Astrocyte of the cerebellum (primary cell): ENCODE measurements around the gene RPL22.

ENCODE experiments used
- DNase-seq: peaks from one replicate; pipeline ENCODE4 v3.0.0-alpha.2; 2011; ENCODE audit warnings: low read depth
- H3K4me3 ChIP-seq: 2 replicates; pipeline ENCODE4 v1.5.1; 2011; ENCODE audit warnings: mild to moderate bottlenecking, low read depth, low read length, moderate library complexity
- in situ Hi-C: cut with HindIII; loops from 2 replicates; pipeline ENCODE4 v1.10.0; 2017; ENCODE audit warnings: low sequenced_read_pairs
- TF ChIP-seq, protein P1 (sequence below): IDR thresholded peaks from 2 replicates; pipeline ENCODE4 v1.5.1; 2012; ENCODE audit warnings: low read length, low read depth, moderate library complexity, mild to moderate bottlenecking; ENCODE audit errors: missing control alignments

The RPL22 gene

DNA sequence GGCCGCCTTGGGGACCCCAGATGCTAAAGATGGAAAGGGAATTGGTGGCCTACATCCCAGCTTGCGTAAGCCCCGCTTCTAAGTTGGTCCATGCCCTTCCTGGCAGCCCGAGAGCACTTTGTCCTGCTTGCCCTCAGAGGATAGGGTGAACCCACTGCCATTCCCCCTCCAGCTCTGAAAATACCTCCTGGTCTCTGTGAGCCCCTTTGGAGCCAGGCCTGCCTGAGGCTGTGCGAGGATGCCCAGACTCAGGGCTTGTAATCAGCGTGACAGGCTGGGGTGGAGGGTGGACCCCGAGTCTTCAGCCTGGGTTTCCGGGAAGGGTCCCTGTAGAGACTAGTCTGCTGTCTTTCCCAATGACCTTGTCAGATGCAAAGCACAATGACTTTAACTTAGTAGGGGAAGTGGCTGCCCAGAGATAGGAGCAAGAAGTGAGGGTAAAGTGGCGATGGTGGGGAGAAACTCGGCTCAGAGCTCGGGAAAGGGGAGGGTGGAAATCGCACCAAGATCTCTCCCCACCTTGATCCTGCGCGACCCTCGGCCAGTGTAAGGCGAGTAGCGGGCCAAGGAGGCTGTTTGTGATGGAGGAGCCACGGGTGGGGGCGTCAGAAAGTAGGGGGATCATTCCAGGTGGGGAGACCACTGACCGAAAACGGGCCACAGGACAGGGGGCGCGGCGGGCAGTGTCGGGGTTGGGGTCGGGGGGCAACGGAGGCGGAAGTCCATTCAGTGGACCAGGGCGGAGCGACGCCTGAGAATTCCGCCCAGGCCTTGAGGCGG, 41.9 kb upstream of the RPL22 start:
- H3K4me3 ChIP-seq = peak overlapping the region; percentile 15
- TF ChIP-seq, protein P1, sequence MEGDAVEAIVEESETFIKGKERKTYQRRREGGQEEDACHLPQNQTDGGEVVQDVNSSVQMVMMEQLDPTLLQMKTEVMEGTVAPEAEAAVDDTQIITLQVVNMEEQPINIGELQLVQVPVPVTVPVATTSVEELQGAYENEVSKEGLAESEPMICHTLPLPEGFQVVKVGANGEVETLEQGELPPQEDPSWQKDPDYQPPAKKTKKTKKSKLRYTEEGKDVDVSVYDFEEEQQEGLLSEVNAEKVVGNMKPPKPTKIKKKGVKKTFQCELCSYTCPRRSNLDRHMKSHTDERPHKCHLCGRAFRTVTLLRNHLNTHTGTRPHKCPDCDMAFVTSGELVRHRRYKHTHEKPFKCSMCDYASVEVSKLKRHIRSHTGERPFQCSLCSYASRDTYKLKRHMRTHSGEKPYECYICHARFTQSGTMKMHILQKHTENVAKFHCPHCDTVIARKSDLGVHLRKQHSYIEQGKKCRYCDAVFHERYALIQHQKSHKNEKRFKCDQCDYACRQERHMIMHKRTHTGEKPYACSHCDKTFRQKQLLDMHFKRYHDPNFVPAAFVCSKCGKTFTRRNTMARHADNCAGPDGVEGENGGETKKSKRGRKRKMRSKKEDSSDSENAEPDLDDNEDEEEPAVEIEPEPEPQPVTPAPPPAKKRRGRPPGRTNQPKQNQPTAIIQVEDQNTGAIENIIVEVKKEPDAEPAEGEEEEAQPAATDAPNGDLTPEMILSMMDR = no peak
- in situ Hi-C loops = no loop called here
- no peak for DNase-seq

DNA sequence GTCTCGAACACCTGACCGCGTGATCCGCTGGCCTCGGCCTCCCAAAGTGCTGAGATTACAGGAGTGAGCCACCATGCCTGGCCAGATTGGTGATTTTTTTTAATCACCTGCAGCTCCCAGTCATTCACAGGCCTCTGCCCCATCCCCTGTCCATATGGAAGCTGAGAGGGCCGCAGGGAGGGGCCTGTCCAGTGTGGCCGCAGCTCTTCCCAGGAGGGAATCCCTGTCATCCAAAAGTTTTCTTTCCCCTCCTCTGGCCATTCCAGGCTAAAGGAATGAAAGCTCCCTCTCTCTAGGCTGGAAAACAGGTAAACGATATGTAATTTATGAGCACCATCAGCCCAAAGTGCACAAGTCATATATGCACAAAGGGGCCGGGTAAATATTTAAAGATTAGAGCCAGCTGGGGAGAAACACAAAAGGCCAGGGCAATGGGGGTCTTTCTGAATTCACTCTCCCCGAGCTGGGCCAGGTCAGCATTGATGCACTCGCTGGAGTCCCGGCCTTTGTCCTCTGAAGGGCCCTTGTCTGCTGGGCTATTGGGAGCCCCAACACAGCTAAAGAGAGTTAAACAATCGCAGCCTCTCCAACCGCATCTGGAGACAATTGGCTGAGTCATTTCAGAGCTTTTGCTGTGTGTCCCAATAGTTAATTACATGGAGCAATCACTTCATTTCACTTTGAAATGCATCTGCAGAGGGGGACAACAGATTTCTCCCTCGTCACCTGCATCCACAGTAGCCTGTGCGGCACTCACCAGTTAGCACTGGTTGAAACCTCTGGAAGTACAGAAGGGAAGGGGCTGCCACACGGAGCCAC, 40.8 kb upstream of the RPL22 start:
- in situ Hi-C loops = no loop called here
- TF ChIP-seq, protein P1 = no peak
- no peak for DNase-seq

DNA sequence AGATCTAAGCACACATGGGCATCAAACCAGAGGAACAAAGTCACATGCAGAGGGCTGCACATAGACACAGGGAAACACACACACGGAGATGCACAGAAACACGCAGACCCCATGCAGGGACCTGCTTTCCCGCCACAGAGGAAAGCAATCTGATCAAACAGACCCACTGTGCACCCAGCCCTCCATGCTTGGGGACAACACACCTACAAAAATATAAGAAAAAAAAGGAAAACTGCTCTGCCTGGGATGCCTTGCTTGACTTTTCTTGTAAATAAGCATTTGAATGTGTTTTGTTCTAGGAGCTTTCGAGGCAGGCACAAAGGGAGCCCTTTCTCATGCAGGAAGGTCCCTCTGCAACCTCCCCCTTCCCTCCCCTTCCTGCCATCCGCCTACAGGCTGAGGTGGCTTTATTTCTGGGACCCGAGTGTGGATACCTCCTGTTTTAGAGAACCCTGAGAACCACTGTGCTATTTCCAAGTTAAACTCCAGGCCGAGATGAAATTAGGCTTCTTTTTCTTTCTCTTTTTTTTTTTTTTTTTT, 39.9 kb upstream of the RPL22 start:
- TF ChIP-seq, protein P1 = no peak
- in situ Hi-C loops = no loop called here
- H3K4me3 ChIP-seq = no peak overlapping the region
- DNase-seq = no peak

More for the DNA sequence above, 40.8 kb upstream of the RPL22 start:
- H3K4me3 ChIP-seq = no peak overlapping the region

DNA sequence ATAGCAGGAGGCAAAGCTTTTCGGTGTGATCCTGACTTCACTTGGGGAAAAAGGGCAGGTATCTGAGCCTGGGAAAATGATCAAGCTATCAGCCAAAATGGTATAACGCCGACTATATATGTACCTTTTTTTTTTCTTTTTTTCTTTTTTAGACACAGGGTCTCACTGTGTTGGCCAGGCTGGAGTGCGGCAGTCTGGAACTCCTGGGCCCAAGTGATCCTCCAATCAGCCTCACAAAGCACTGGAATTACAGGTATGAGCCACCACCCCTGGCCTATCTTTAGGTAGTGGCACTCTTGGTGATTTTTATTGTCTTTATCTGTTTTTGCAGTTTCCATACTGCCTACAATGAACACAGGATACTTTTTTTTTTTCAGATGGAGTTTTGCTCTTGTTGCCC, 37.7 kb upstream of the RPL22 start:
- DNase-seq = no peak
- TF ChIP-seq, protein P1 = no peak
- in situ Hi-C loops = no loop called here
- no peak overlapping the region for H3K4me3 ChIP-seq

DNA sequence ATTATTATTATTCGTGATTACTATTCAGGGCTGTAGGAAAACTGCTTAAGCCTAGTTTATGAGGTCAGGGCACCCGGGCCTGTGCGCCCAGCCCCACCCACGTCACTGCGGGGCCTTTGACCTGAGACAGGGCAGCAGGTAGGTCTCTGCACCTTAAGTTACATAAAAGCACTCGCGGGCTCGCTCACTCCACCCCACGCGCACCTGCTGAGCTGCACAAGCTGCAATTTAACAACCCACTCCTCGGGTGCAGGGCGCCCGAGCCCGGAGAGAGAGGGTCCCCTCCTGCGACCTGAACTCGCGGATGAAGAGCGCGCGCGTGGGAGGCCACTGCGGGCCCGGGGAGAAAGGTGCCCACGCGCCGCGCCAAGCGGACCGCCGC, 35.9 kb upstream of the RPL22 start:
- DNase-seq = no peak
- TF ChIP-seq, protein P1 = no peak
- peak overlapping the region; percentile 72 for H3K4me3 ChIP-seq
- in situ Hi-C loops = no loop called here

DNA sequence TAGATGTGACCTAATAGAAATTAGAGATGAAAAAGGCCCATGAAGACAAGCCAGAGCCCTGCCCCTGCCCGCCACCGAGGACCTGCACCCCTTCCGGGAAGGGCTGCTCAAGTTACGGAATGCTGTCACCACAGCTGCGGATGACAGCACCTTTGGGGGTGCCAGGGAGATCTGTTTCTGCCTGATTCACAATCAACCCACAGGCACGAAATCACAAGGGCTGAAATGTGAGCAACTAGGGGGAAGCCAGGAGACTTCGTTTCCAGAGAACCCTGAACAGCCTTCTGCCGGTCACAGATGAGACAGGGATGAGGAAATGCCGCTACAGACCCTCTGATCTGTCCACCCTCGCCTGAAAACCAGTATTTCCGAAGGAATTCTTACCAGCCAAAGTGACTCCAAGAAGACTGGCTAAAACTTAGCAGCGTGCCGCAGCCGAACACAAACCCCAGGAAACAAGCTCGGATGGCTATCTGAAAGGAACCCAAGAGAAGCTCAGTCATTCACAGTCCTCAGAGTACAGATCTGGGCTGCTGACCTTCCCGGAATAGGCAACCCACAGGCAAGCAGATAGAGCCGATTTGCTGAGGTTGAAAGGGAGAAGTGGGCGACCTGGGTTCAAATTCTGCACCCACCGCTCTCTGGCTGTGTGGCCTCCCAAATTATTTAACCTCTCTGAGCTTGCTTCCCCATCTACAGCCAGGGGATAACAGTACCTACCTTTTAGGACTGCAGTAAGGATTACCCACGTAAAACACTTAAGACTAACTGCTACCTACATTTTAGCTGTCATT, 35.3 kb upstream of the RPL22 start:
- TF ChIP-seq, protein P1 = no peak
- in situ Hi-C loops = no loop called here
- DNase-seq = no peak
- peak overlapping the region; percentile 72 for H3K4me3 ChIP-seq
